GM18511 (cell line): Measurements from ENCODE around the gene SP100.
A peak's percentile ranks its signal among the peaks of the same experiment; 100 is the strongest.

ENCODE experiments used
- ATAC-seq: cut with Tn5 transposase; IDR thresholded peaks from one replicate; pipeline ENCODE4 v1.9.1; 2021; ENCODE audit warnings: mild to moderate bottlenecking, moderate library complexity; ENCODE audit not compliant: unreplicated experiment

SP100 gene

DNA sequence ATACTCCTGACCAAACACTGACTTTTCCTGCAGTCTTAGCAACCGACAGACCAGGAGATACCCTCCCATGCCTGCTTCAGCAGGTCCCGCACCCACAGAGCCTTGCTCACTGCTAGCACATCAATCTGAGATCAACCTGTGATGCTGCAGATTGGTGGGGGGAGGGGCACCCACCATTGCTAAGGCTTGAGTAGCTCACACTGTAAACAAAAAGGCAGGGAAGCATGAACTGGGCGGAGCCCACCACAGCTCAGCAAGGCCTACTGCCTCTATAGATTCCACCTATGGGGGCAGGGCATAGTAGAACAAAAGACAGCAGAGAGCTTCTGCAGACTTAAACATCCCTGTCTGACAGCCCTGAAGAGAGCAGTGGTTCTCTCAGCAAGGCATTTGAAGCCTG is 109.7 kb downstream of the SP100 start:
- ATAC-seq: no peak

DNA sequence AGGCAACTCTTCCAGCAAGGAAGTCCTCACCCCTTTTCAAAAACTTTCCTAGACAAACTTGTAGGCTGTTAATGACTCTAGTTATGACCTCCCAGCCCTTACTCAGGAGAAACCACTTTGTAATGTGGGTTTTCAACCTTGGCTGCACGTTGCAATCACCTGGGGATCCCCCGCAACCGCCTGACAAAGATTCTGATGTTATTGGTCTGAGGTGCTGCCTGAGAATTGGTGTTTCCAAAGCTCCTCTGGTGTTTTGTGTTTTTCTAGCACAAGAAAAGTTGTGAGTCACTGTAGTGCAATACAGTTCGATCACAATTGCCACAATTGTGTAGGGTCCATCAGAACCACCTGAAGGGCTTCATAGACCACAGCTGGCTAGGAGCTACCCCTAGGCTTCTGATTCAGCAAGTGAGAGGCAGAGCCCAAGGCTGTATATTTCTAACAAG is 121.6 kb downstream of the SP100 start:
- ATAC-seq: peak; percentile 81

DNA sequence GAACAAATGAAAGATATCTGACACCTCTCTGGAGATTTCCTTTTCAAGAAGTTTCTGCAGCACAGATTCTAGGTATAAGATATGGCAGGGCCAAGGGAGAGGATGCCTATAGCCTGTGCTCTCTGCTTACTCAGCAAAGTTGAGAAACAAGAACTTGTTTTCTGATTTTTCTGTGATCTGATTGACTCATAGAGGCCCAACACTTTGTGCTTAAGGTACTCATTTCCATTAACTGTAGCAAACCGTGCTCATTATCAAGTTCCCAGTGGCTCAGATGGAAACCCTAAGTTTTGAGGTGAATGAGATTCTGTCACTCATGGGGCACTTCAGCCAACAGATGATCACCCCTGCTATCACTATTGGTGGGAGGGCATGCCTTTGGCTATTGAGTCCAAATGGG is 124.3 kb downstream of the SP100 start:
- ATAC-seq: no peak

DNA sequence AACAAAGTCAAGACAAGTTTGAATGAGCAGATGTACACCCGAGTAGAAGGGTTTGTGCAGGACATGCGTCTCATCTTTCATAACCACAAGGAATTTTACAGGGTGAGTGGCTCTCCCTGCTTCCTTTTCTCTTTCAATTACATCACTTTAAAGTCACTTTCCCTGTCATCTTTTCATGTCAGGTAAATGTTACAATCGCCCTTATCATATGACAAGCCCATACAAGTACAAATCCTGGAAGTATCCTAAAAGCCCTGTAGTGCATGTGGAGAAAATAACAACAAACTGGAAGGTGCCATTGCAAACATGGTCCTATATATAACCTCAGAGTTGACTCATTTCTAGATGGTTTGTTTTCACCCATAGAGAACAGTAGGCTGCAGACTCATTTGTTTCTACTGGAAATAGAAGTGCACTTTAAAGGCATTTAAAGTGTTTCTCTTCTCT is 126.0 kb downstream of the SP100 start:
- peak; percentile 80 for ATAC-seq

DNA sequence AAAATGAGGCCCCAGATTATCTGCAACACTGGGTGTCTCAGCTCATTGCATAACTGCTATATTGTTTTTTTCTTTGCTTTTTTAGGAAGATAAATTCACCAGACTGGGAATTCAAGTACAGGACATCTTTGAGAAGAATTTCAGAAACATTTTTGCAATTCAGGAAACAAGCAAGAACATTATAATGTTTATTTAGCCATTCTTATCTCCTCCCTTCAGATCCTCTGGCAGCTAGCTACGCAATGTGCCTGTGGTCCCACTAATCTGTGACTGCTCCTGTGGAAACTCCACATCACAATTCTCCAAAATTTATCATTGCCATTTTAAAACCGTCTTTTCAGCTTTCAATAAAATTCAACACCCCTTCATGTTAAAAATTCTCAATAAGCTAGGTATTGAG is 126.8 kb downstream of the SP100 start:
- no peak for ATAC-seq

DNA sequence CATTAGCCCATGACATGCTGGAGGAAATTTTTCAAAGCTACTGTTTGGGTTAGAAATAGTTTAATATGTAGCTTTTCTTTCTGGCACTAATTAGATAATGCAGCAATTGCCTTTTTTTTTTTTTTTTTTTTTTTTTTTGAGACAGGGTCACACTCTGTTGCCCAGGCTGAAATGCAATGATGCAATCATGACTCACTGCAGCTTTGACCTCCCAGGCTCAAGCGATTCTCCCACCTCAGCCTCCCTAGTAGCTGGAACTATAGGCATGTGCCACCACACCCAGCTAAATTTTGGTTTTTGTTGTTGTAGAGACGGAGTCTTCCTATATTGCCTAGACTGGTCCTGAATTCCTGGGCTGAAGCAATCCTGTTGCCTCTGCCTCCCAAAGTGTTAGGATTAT is 136.2 kb downstream of the SP100 start:
- no peak for ATAC-seq

DNA sequence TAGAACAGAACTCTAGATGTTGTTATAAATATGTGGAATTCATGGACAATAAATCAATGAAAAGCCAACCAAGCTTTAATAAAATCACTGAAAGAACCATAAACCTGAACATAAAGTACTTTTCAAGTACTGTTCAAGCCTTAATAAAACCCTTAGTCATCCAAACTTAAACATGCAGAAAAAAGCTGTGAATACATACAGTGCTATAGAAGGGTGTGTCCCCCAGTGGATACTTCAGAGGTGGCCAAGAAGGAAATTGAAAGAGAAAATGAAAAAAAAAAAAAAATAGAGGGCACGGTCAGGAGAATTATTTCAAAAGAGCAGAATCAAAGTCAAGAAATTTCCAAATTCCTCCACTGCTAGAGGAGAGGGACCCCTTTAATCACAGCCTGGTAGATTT is 141.1 kb downstream of the SP100 start:
- no peak for ATAC-seq

DNA sequence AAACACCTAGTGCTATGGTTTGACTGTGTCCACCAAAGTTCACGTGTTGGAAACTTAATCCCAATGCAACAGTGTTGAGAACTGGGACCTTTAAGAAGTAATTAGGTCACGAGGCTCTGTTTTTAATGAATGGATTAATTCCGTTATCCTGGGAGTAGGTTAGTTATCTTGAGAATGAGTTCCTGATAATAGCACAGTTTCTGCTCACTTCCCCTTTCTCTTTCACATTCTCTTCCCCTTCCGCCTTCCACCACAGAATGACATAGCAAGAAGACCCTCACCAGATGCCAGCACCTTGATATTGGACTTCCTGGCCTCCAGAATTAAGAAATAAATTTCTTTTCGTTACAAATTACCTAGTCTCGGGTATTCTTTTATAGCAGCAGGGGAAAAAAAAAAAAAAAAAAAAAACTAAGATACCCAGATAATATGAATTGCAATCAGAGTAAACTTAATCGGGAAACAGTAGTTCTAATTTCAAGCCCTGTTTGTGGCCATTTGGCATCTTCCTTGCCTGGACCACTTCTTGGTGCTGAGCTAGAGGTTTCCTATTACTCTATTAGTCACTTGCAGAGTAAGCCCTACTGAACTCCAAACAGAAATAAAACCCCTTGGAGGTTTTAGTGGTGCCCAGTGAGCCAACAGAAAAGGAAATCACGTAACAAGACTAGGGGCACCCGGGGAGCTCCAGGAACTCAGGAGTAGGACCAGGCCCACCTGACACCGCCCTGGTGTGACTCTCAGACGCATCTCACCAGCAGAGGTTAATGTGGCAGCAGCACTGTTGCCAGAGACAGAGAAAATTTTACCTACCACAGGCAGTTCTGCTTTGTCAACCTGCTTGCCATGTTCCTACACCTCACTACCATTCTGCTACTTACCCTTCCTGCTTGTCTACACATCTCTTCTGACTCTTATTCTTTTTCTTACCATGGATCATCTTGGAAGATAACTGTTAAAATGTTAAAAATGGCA is 149.1 kb downstream of the SP100 start:
- ATAC-seq: peak; percentile 79

DNA sequence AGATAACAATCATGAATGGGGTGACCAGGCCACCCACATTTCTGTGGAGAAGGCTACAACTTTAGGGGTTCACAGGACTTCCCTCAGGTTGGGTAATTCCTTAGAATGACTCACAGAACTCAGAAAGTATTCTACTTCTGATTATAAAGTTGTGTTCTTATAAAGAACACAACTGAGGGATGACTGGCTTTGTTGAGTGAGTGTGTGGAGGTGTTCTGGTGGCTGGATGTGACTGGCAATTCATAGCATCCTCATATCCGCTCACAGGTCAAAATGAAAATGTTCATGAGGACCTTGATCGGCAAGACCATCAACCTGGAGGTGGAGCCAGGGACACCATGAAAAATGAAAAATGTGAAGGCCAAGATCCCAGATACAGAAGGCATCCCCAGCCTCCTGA is 153.3 kb downstream of the SP100 start:
- no peak for ATAC-seq

DNA sequence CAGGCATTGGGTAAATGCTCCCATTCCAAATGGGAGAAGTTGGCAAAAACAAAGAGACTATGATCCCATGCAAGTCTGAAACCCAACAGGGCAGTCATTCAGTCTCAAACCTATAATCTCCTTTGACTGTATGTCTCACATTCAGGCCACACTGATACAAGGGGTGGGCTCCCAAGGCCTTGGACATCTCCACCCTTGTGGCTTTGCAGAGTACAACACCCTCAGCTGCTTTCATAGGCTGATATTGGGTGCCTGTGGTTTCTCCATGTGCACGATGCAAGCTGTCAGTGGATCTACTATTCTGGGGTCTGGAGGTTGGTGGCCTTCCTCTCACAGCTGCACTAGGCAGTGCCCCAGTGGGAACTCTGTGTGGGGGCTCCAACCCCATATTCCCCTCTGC is 155.0 kb downstream of the SP100 start:
- ATAC-seq: no peak

DNA sequence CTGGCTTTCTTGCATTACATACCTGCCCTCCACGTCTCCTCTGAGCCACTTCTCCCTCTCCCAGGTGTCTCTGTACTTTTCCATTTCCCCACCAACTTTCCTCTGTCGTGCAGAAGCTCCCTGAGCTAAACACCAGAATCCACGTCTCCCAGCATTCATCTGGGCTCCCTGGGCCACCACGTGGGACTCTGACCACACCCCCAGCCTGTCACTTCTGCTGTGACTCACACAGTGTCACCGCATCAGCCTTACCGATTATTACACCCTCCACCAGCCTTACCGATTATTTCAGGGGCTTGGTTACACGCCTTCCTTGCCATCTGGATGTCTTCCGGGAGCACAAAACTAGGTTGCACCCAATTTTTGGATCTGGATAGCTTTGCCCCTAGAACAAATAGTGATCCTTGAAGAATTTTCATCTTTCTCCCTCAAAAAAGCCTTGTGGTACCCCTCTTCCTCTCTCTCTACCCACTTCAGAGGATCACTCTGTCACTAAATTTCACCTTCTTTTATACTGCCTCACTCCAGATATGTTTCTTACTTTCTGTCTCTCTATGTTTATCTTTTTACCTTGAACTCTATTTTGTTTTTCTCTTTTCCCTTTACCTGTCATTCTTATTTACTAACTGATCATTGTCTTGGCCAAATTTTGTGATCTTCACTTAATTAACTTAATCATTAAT is 159.8 kb downstream of the SP100 start:
- no peak for ATAC-seq

DNA sequence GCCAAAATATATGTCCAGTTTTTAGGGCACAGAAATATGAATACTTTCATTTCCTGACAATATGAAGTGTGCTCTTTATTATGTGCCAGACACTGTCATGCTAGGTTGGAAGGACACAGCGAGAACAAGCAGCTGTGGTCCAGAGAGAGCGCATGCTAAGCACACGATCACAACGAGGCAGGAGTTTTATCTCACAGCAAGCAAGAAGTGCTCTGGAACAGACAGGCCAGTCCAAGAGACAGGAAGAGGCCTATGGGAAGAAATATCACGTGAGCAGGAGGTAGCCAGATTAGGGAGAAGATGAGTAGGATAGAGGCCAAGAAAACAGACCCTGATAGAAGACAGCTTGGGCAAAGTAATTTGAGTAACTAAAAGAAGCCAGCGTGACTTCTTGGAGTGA is 161.1 kb downstream of the SP100 start:
- no peak for ATAC-seq

DNA sequence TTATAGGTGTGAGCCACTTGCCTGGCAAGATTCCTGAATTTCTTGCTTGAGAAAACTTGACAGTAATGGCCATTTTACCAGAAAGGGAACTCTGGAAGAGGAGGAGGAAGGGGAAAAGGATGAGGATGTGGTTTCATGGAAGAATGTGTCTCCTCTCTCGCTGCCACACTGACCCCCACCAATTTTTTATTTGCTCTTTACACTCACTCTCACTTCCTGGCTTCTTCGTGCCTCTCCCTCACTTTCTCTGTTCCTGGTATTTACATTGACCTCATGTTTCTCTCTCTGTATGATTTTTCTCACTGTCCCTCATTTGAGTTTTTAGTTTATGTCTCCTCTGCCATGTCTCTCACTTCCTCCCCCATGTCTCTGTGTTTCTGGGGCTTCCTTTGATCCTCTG is 162.1 kb downstream of the SP100 start:
- peak; percentile 56 for ATAC-seq

DNA sequence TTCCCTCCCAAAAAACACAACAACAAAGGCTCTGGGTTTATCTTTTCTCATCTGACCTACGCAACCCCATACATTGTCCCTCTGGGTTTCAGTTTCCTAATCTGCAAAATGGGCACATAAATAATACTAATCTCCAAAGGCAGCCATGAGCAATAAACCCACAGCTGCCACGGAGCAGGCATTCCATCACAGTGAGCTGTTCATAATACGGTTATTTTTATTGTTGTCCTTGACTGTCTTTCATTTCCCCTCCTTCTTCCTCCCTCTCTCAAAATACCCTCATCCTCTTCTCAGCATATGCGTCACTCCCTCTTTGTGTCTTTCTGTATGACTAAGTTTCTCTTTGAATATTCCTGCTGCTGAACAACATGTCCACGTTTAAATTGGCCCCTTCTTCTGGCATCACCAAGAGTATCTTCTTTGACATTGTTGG is 166.9 kb downstream of the SP100 start:
- ATAC-seq: peak; percentile 51

DNA sequence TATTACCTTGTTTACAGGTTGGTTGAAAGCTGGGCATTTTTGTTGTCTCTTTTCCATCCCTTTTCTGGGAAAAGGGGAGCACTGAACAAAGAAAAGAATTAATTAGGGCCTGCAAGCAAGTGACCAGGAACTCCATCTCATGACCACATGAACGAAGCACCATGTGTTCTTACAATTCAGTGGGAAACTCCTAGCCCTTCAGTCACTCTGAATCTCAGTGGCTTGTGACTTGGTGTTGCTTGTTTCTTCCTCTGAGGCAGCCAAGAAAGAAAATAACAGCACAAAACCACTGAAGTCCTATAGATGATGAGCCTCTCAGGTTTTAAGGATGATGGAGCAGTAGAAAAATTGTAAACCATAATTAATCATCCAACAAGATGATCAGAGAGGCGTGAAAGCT is 167.6 kb downstream of the SP100 start:
- ATAC-seq: no peak

DNA sequence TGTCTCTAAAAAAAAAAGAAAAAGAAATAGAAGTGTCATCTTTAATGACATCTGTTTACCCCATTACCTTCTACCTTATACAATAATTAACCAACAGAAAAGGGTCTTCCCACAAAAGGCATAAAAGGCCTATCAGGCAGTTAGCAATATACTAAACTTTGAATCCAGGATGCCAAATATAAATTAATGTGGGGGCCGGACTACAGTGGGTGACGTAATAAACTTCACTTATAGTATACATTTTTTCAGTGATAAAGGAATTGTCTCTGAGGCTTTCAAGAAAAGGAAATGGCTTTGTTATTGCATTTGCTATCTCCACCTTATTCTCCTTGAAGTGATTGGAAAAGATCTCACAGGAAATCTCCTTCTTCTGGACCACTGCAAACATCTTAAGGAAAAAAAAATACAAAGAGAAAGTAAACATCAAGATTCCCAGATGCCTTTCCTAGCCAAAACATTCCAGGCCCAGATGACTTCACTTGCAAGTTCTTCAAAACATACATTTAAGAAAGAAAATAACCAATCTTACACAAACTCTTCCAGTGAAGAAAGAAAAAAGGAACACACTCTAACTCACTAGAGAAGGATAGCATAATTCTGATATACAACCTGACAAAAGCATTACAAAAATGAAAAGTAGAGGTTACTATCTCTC is 170.5 kb downstream of the SP100 start:
- no peak for ATAC-seq

DNA sequence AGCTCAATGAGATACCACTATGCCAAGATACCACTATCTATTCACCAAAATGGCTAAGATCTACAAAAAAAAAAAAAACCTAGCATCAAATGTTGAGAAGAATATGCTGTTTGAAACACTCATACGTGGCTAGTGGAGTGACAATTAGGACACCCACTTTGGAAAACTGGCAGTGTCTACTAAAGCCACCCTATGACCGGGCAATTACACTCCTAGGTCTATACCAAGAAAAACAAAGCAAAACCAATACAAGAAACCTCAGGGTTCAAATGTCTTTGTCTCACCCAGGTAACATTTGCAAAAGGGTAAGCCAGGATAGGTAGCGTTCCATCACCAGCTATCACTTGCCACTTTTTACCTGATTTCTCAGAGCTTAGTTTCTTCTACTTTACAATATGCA is 173.0 kb downstream of the SP100 start:
- ATAC-seq: peak; percentile 4

DNA sequence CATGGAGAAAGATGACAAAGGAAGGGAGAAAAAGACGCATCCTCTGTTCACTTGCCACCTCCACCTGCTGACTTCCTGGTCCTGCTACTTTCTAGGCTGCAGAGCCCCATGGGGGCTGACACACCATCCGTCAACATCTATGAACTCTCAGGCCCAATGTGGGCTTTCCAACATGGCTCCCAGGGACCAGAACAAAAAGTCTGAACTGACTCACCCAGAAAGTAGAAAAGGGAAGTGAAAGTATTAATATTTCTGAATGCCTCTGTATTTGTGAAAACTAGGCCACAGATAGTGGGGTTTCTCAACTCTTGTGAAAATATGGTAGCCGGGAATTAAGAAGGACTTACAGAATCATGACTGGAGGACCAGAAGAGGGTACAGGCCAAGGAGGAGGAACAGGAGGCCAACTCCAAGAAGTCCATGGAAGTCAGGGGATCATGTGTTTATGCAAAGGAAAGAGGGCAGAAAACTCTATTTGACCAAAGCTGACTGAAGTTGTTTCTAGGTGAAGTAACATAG is 173.6 kb downstream of the SP100 start:
- peak; percentile 98 for ATAC-seq

DNA sequence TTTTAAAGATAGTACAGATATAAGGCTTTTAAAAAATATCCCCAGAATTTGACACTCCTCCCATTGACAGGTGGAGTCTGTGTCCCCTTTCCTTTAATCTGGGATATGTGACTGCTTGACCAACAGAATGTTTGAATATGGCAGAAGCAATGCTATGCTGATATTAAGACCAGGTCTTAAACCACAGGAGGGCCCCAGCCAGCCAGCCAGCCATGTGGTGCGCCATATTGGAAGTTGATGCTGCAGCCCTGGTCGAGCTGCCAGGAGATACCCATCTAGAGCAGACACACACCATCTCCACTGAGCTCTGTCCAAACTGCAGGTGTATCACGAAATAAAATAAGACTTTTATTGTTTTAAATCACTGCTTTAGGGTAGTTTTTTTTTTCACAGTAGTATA is 174.3 kb downstream of the SP100 start:
- no peak for ATAC-seq

DNA sequence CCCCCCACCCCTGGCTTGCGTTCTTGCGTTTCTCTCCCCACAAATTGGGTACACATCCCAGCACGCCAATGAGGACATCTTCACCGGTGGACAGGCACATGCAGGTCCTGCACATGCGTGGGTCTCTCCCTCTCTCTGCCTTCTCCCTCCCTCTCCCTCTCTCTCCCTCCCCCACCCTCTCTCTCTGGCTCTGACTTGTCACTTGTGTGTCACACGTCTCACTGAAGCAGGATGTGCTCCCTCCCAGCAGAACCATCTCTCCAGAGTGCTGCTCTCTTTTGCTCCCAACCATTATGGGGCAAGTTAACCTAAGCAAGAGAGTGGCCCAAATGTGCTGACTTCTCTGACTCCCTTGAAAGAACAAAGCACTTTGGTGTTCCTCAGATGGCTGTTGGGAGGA is 175.8 kb downstream of the SP100 start:
- no peak for ATAC-seq

DNA sequence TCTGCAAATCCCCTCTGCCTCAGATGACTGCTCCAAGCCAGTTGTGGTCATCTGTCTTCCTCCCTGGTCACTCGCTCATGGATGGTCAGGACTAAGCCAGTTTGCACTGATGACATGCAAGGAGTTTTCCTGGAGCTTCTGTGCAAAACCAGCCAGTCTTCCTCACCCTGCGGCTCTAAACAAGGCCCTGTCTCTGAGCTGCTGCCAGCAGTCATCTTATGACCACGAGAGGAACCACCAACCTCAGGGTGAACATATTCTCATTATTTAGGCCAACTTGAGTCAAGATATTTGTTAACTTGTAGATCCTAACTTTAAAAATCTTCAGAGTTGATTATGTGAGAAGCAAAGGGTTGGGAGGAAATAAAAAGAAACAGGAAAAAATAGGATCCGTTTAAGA is 176.8 kb downstream of the SP100 start:
- ATAC-seq: no peak
